DMS153 (cell line): ENCODE data around the gene WDR86.

Source experiments
- DNase-seq: peaks from one replicate; lab custom pipeline; 2025; lab: John Stamatoyannopoulos, UW

WDR86 gene

GRCh38 chr7:151406051-151406875 lies 3.6 kb downstream of the WDR86 start:
- no peak for DNase-seq

DNA sequence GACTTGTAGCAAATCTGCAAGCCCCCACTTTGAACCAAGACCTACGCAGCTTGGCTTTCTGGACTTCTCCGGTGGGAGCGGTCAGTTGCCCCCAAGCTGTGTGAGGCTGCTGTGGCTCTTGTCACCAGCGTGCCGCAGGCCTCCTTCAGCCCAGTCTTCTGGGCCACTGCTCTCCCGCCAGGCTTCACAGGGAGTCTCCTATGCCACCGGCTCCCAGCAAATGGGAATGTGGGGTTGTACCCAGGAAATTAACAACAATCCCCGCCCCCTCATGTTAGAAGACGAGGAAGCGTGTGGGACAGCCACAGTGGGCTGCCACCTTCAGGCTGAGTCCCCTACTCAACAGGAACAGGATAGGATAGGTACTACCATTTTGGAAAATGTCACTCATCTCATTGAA lies 4.2 kb downstream of the WDR86 start:
- no peak for DNase-seq

DNA sequence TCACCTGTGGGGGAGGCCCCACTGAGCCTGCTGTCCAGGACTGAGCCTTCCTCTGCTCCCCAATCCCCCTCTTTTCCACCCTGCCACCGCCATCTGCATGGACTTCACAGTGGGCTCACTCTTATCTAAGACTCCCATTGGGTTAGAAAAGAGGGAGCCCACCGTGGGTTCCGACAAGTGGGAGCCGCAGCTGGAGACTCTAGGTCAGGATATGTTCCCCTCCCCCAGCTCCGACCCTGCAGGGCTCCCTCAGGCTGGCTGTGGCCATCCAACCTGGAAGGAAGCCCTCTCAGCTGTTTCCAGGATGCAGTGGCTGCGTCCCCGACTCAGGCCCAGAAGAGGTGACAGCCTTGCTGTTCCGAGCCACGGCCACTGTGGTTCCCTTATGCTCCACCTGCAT lies 4.8 kb downstream of the WDR86 start:
- DNase-seq: no peak

GRCh38 chr7:151404216-151405011 lies 5.4 kb downstream of the WDR86 start:
- DNase-seq: no peak

GRCh38 chr7:151403764-151404163 lies 6.1 kb downstream of the WDR86 start:
- no peak for DNase-seq

DNA sequence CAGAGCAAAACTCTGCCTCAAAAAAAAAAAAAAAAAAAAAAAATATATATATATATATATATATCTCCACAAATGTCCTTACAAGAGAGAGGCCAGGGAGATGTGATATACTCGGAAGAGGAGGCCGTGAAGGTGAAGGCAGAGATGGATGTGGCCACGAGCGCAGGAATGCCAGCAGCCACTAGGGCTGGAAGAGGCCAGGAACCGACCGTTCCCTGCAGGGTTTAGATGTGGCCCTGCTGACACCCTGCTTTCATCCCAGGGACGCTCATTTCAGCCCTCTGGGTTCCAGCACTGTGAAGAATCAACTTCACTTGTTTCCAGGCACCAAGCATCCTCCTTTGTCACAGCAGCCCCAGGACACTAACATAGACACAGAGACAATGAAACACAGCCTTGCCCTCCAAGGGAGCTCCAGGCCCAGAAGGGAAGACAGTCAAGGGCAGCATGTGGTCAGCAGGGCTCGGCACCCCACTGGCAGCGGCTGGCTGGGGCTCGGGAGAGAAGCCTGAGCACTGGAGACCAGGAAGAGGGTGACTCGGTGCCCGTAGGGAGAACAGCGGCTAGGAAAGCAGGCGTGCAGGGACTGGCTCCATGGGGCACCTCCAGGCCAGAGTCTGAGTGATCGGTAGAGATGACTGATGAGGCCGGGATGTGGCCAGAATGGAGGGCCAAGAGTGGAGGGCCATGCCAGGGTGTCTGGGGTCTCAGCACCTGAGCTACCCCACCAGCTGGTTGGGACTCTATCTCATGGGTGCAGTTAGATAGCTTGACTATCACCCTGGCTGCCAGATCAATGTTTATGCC lies 7.6 kb downstream of the WDR86 start:
- no peak for DNase-seq

DNA sequence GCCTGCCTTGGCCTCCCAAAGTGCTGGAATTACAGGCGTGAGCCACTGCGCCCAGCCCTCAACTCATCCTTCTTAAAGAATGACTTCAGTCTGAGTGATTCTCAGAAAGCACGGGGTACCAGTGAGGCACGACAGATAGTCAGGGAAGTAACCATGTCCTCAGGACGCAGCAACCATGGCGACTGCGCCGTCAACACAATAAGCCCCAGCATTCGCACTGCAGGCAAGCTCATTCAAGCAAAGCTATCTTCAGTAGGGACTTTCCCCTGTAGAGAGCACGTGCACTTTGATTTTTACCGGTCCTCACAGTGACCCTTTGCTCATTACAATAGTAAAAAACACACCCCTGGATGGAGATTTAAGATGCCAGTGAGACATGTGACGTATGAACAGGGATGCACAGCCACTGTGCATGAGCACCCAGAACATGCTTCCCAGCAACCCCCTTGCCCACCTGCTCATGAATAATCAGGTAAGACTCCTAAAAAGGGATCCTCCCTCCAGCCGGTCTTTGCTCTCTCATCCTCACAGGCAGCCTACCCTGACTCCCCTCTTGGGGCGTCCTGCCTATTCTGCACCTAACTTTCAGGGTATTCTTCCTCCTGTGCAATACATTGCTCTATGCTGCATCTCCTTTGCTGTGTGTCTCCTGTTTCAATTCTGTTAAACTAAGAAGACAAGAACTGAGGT lies 9.1 kb downstream of the WDR86 start:
- DNase-seq: no peak

- DNase-seq: no peak
Measured at GRCh38 chr7:151399906-151400305, 9.9 kb downstream of the WDR86 start.

- DNase-seq: no peak
Measured at GRCh38 chr7:151399305-151399601, 10.6 kb downstream of the WDR86 start.

DNA sequence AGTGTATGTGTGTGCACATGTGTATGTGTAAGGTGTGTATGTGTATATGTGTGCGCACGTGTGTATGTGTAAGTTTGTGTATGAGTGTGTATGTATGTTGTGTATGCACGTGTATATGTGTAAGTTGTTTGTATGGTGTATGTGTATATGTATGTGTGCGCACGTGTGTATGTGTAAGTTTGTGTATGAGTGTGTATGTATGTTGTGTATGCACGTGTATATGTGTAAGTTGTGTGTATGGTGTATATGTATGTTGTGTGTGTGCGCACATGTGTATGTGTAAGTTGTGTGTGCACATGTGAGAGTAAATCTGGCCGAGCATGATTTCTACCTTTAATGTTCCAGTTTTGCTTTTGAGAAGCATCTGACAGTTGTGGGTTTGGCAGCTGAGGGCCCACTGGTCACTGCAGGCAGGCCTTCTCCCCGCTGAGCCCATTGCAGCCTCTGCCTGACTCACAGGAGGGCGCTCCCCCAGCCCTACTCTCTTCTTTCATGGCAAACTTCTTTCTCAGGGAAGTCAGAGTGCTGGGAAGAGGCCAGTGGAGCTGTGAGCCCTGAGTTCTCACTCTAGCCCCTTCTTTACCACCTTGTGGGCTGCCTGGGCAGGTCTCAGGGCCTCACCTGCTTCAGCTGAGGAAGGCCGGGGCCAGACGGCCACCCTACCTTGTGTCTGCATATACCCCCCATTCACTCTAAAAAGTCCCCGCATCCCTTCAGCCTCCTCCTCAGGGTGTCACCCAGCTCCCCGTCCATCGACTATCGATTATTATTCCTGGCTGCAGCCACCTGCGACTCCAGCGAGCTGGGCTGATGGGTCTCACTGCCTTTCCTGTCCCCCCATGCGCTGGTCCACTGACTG lies 11.2 kb downstream of the WDR86 start:
- no peak for DNase-seq

GRCh38 chr7:151397026-151397425 lies 12.8 kb downstream of the WDR86 start:
- DNase-seq: no peak

DNA sequence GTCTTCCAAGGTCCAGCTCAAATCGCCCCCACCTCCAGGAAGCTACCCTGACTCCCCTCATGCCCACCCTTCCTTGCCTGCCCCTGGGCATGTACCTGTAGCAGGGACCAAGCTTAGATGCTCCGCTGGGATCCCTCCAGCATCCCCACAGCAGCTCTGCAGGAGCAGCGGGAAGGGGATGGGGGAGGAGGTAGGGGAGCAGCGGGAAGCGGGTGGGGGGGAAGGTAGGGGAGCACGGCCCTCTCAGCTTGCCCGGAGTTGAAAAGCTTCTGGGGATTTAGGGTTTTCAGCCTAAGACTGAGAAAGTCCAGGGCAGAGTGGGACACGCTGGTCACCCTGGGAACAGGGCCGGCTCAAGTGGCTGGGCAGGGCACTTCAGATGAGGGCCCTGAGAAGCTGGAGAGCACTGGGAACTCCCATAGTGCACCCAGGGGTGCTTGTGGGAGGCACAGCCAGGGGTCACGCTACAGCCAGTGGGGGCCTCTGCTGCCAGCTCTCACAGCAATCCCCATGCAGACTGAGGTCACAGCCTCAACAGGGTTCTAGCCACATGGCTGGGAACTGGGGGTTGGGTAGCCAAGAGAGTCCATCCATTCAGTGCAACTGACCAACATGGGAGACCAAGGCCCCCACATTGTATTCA lies 13.4 kb downstream of the WDR86 start:
- no peak for DNase-seq

GRCh38 chr7:151395036-151395367 lies 14.8 kb downstream of the WDR86 start:
- DNase-seq: no peak

DNA sequence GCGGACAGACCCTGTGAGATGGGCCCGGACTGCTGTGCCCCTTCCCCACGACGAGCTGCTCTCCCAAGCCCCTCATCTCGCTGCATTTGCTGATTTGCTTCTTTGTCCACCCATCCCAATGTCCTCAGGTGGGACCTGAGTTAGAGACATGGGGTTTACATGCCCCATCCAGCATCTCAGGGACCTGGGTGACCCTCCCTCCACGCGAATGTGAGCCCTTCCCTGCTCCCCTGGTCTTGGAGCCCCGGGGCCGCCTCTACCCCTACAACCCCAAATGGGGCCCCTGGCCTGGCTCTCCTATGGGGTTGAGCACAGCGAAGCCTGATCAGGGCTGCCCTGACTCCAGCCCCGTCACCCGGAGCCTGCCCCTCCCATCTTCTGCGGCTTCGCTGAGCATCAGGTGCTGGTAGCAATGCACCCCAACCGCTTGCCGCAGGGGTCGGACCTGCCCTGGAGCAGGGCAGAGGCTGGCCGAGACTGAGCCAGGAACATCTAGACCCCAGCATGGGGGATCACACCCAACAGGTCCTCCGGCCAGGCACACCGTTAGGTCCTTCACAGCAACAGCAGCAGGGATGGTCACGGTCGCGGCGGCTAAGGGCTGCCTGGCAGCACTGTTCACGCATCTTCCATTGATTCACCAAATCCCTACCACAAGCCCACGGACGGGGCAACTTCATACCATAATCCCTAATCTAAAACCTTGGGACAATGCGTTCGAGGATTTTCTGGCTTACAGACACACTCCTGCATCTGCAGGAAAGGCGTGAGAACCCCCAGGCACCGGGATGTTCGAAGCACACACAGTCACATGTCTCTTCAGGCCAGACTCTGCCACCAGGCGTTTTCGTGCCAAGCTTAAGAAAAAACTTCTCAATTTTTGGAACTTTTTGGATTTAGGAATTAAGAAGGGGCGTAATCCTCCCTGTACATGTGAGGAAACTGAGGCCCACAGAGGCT lies 15.5 kb downstream of the WDR86 start:
- no peak for DNase-seq

DNA sequence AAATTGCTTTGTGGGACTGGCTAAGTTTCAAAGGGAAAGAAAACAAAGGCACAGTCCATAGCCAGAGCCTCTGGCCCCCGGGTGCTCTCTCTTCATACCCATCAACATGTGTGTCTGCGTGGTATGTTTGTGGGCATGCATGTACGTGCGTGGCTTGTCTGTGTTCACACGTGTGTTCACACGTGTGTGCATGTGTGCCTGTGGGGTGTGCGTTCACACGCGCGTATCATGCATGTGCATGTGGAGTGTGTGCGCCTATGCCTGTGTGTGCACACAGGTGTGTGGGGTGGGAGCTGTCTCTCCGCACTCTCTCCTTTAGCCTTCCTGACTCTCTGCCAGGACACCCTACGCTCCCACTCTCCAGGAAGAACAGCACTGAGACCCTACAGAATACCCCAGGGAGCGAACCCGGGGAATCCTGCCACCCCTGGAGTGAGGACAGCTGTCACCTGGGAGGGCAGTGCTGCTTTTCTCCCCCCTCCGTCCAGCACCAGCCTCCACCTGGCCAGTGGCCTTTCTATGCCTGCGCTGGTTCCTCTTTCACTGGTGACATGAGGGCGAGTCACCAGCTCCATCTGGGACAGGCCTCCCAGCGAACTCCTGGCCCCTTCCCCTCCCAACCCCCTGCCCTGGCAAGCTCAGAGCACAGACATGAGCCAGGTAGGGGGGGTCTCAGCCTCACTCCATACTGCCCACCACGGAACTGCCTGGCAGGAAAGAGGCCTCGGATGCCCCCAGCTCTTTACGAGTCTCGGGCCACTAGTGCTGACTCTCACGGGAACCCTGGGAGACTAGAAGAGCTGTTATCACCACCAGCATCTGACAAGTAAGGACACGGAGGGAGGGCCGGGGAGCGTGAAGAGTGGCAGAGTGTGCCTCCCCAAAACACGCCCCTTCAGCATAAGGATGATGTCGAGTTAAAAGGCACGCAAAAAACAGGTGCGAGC lies 16.5 kb downstream of the WDR86 start:
- DNase-seq: no peak

- DNase-seq: no peak
Measured at GRCh38 chr7:151392426-151392825, 17.4 kb downstream of the WDR86 start.

GRCh38 chr7:151392002-151392401 lies 17.8 kb downstream of the WDR86 start:
- DNase-seq: no peak

DNA sequence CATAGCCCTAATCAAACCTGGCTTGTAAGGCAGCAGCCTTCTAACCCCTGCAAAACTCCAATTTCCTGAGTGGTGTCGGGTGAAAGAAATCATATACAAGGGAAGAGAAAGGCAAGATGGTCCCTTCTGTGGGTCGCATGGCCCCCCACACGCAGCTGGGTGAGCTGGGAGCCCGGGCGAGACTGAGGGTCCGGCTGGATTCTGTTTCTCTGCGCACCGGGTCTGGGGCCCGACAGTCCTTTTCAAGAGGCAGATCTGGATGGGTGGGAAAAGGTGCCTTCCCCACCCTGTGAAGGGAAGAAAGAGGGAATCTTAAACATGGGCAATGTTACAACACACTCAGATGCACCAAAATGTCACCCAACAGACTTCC lies 18.5 kb downstream of the WDR86 start:
- no peak for DNase-seq
